ENCODE results near the gene CHST8.

DNA sequence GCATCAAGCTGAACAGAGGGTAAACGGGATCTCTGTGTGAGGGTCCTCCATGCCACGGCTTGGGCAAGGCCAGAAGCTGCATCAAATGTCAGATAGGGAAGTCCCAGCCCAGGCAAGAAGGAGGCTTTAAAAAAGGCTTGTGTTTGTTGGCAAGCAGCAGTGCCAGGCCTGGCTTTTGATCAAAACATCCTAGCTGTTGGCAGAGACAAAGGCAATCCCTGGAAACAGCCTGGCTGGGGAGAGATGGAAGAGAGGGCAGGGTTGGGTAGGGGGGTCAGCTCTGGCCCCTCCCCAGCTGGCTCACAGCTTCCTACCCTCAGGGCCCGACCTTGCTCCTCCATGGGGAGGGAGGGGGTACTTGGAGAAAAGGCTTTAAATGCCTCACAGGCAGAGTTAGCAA lies 113.2 kb downstream of the CHST8 start:
- TF ChIP-seq EZH2 (IDR thresholded peaks at IDR 0.05) = no peak
- no peak for TF ChIP-seq POLR2AphosphoS5 (IDR thresholded peaks at IDR 0.05; ENCODE audit: borderline replicate concordance, low read depth, low read length)
